Fibroblast of skin of right biceps (primary cell): ENCODE data around the gene RBM47.
"Not testable (repeated sequence)": the region's sequence is repeated elsewhere in the genome, so short reads cannot be mapped to it uniquely, and the experiment has no call there.

ENCODE experiments used
- DNase-seq: peaks from one replicate; pipeline ENCODE4 v3.0.0-alpha.2; 2013

RBM47 gene

GRCh38 chr4:40629401-40630334 is at the start of gene RBM47:
TSS of gene RBM47 (minus strand) at chr4:40629864. CDS start at chr4:40438893, 190,971 bp downstream.
- DNase-seq, result peak; percentile 56

DNA sequence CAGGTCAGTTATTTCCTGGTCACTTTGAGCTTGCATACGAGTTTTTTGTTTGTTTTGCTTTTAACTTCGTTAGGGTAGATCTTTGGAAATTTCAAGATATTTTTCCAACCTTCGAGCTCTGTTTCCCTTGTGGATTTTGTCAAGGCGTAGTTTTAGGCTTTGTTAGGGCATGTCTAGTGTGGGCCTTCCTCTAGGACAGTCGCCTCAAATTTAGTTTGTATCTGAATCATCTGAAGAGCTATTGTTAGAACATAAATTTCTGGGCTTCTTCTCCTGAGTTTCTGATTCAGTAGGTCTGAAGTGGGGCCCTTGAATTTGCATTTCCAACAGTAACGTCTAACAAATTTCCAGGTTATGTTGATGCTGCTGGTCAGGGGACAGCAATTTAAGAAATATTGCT is 48.8 kb upstream of the RBM47 start:
- no peak for DNase-seq

GRCh38 chr4:40675166-40675565 is 45.5 kb upstream of the RBM47 start:
- DNase-seq, result no peak

GRCh38 chr4:40672528-40673522 is 43.2 kb upstream of the RBM47 start:
- peak; percentile 99 for DNase-seq

- no peak for DNase-seq
Observed at GRCh38 chr4:40669504-40669903, 39.8 kb upstream of the RBM47 start.

GRCh38 chr4:40665842-40666241 is 36.2 kb upstream of the RBM47 start:
- DNase-seq, result no peak

- DNase-seq, result peak; percentile 75
Observed at GRCh38 chr4:40662962-40663604, 33.4 kb upstream of the RBM47 start.

DNA sequence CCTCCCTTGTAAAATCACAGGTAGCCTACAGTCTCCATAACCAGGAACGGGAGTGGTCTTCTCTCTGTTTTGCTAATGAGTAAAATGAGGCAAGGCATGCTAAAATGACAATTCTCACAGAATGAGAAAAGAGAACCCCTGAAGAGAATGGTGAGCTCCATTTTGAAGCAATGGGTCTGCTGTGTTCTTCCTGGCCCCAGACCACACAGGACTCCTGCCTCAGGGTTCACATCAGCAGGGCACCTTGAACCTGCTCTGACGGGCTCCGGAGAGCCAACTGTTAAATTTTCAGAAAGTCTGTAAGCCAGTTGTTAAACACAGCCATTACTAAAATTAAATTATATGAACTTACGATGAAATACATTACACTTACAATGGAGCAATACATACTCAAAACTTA is 32.1 kb upstream of the RBM47 start:
- no peak for DNase-seq

DNA sequence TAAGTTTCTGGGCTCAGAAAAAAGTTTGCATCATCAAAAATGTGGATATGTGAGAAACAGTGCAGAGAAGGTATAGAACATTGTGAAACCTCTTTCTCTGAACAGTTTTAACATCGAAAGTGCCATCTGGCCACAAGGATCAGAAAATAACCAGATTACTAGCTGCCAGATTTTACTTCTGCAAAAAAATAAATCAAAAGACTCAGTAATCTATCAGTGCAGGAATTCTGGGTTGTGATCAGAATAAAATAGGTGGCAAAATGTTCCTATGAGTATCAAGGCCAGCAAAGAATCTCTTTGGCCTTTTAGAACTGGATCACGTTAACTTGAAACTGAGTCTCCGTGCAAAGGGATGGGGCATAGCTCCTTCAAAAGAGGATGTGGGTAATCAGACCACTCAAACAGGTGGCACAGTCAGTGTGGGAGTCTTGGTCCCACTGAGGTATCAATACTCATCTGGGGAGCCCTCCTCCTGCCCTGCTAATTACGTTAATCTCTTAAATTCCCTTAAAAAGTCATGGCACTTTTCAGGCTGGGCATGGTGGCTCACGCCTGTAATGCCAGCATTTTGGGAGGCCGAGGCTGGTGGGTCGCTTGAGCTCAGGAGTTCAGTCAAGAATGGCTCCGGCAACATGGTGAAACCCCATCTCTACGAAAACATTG is 26.7 kb upstream of the RBM47 start:
- no peak for DNase-seq

GRCh38 chr4:40651280-40651679 is 21.6 kb upstream of the RBM47 start:
- DNase-seq, result no peak

DNA sequence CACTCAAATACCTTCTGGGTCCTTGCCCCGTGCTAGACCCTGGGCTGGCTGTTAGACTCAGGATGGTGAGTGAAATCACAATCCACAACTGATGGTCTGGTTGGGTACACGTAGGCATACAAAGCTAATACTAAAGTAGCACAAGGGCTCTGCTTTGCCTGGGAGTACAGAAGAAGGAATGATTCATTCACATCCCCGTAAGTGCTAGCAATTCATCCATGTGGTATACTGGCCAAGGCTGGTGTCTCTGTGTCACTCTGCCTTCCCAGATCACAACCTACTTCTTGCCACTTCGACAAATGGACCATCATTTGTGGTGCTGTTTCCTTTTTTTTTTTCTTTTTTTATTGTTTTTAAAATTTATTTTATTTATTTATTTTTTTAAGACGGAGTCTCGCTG is 19.7 kb upstream of the RBM47 start:
- DNase-seq, result no peak

GRCh38 chr4:40648742-40649281 is 19.1 kb upstream of the RBM47 start:
- no peak for DNase-seq

DNA sequence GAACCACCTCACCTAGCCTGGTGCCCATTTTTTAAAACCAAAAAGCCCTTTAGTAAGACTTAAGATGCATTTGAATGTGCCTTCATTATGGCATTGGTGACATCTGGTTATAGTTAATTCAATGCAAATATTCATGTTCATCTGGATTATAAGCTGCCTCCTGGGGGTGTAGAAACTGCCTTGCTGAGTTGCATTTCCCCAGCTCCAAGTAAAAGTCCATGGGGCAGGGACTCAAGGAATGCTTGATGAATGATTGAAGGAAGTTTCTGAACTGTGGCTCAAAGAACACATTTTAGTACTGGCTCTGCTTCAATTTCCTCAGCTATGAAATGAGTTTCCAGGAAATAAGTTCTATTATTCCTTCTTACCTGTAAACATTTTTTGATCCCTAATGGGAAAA is 18.5 kb upstream of the RBM47 start:
- peak; percentile 44 for DNase-seq

DNA sequence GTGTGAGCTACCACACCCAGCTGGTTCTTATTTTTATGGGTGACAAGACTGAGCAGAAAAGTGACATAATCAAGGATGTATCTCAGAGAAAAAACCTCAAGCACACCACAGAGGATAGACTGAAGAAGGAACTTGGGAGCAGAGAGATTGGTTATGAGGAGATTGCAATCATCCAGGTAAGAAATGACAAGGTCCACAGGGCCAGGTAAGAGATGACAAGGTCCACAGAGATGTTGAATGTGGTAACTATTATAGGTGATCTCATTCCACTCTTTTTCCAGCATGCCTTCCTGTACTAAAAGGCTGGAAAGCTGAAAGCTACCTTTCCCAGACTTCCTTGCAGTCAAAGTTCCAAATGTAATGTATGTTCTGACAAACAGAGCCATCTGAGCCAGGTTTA is 15.9 kb upstream of the RBM47 start:
- no peak for DNase-seq

DNA sequence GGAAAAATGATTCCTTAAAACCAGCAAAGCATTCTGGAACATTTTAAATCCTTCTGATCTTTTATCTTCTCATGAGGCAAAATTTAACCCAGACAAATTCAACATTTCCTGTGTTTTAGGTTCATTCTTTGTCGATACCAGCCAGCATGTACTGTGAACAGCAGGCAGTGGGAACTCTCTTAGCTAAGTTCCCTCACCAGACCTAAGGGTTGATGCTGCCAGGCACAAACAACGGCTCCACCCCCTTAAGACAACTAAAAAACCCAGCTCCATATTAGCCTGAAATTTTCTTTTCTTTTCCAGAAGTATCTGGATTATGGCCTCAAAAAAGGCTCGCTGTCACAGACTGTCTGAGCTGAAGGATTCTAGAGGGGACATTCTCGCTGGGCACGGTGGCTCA is 2.4 kb upstream of the RBM47 start:
- no peak for DNase-seq

GRCh38 chr4:40630335-40631021 is 814 bp upstream of the RBM47 start:
- no peak for DNase-seq

GRCh38 chr4:40628888-40629287 is 776 bp downstream of the RBM47 start:
- no peak for DNase-seq

- not testable (repeated sequence) for DNase-seq
Observed at GRCh38 chr4:40628407-40628806, 1.3 kb downstream of the RBM47 start.

DNA sequence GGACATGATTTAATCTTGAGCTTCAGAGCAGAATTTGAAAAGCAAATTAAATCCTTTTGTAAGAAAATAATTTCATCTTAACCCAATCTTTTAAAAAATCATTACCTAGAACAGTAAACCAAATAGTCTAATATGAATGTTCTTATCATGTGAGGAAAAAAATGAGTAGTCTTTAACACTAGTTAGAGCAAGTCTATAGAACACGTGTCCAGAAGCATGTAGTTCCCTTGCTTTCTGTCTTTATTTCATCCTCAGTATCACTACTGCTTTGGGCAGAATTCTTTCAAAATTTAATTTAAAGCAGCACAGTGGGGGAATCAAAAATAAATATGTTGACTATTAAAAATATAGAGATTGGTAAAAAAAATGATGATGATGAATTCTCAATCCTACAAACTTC is 2.1 kb downstream of the RBM47 start:
- DNase-seq, result no peak

GRCh38 chr4:40626183-40626990 is 3.3 kb downstream of the RBM47 start:
- peak; percentile 57 for DNase-seq

- no peak for DNase-seq
Observed at GRCh38 chr4:40623707-40624106, 6.0 kb downstream of the RBM47 start.
